OCI-LY7 (cell line): ENCODE results near the gene EXTL1. TPM values are rescaled to one million over a fixed set of nuclear protein-coding genes. Genes with fewer than 3 reads are reported as not detected.

Experiments used
- BruUV-seq: library from RNA; stranded (reverse); fragments of 400-500 nt; replicated peaks from 2 replicates; lab custom pipeline; 2021; lab: Mats Ljungman, UMichigan
- CTCF ChIA-PET: fragments of 300-600 bp; sonication (Branson Sonifier 250); formaldehyde crosslinking; loops from one replicate; lab custom pipeline; 2022; ENCODE audit warnings: antibody characterized with exemption; ENCODE audit not compliant: unreplicated experiment; lab: Charles Lee
- POLR2A ChIA-PET: fragments of 300-600 bp; sonication (Branson Sonifier 250); formaldehyde crosslinking; loops from one replicate; lab custom pipeline; 2022; ENCODE audit warnings: antibody characterized with exemption; lab: Charles Lee
- DNase-seq: peaks from one replicate; pipeline ENCODE4 v3.0.0-alpha.2; 2015; ENCODE audit warnings: low spot score
- H2AFZ ChIP-seq: fragments of 200-600 bp; sonication (generic), shearing (Covaris generic); 2 replicates; pipeline ENCODE4 v1.6.1; 2014; ENCODE audit warnings: mild to moderate bottlenecking, antibody characterized with exemption, low read length, moderate library complexity
- H3K27ac ChIP-seq: fragments of 200-600 bp; sonication (generic); 2 replicates; pipeline ENCODE4 v1.5.1; 2014; ENCODE audit warnings: mixed run types, low read depth, mild to moderate bottlenecking, moderate library complexity, low read length, inconsistent platforms; ENCODE audit not compliant: poor library complexity, severe bottlenecking
- H3K36me3 ChIP-seq: fragments of 200-600 bp; sonication (generic); 2 replicates; pipeline ENCODE4 v1.6.1; 2014; ENCODE audit warnings: mild to moderate bottlenecking, antibody characterized with exemption, low read length, moderate library complexity, mixed read lengths; ENCODE audit not compliant: insufficient read depth
- H3K4me1 ChIP-seq: fragments of 200-600 bp; sonication (generic); 2 replicates; pipeline ENCODE4 v1.5.1; 2014; ENCODE audit warnings: mild to moderate bottlenecking, low read length; ENCODE audit not compliant: insufficient read depth, poor library complexity, severe bottlenecking
- H3K4me2 ChIP-seq: fragments of 200-600 bp; sonication (generic); 2 replicates; pipeline ENCODE4 v1.6.1; 2014; ENCODE audit warnings: mild to moderate bottlenecking, low read length
- H3K4me3 ChIP-seq: fragments of 200-600 bp; sonication (generic); 2 replicates; pipeline ENCODE4 v1.5.1; 2014; ENCODE audit warnings: mild to moderate bottlenecking, low read depth, low read length; ENCODE audit not compliant: poor library complexity, severe bottlenecking
- H3K79me2 ChIP-seq: fragments of 200-600 bp; sonication (generic); 2 replicates; pipeline ENCODE4 v1.6.1; 2016; ENCODE audit warnings: low read depth, mild to moderate bottlenecking, low read length, moderate library complexity, mixed read lengths; ENCODE audit not compliant: insufficient read depth
- H3K9me2 ChIP-seq: fragments of 200-600 bp; sonication (generic); 2 replicates; pipeline ENCODE4 v1.6.1; 2016; ENCODE audit warnings: mild to moderate bottlenecking, low read length, mixed read lengths; ENCODE audit not compliant: insufficient read depth
- H3K9me3 ChIP-seq: fragments of 200-600 bp; sonication (generic); 2 replicates; pipeline ENCODE4 v1.6.1; 2014; ENCODE audit warnings: mild to moderate bottlenecking, mixed run types, low read length, mixed read lengths
- H4K20me1 ChIP-seq: fragments of 200-600 bp; sonication (generic); 2 replicates; pipeline ENCODE4 v1.6.1; 2014; ENCODE audit warnings: mild to moderate bottlenecking, antibody characterized with exemption, low read length, moderate library complexity, mixed read lengths; ENCODE audit not compliant: insufficient read depth
- EZH2phosphoT487 ChIP-seq: fragments of 200-600 bp; sonication (generic); IDR thresholded peaks from 2 replicates; pipeline ENCODE4 v1.6.1; 2018; ENCODE audit warnings: low read depth, borderline replicate concordance, mild to moderate bottlenecking, mixed run types, antibody characterized with exemption, low read length, moderate library complexity, mixed read lengths
- intact Hi-C: fragments of 100-400 bp; cut with micrococcal nuclease; formaldehyde crosslinking; loops from one replicate; pipeline ENCODE4 v1.10.0; 2022; ENCODE audit not compliant: unreplicated experiment
- total RNA-seq, 2 experiments: library from RNA; depleted of rRNA in 1 of 2; stranded (reverse); fragments of >200 nt in 1 of 2; shearing (Covaris generic) in 1 of 2; gene quantifications; 2 replicates each; pipeline ENCODE4 v1.2.3, GENCODE V29; 2014 to 2022
- TF ChIP-seq, protein P1 (sequence below): fragments of 200-600 bp; sonication (generic); conservative IDR thresholded peaks from 2 replicates; pipeline ENCODE4 v1.5.1; 2014; ENCODE audit warnings: mild to moderate bottlenecking, antibody characterized with exemption, low read length, moderate library complexity, mixed read lengths

Gene EXTL1
- total RNA-seq, 2 experiments from 2014 or later = 0.67 TPM; not detected in 1

- intact Hi-C loops = no loop called here
- Histone ChIP-seq H3K4me2 (no peak overlapping the region), H3K9me3 (no peaks in the 10 kb centered on the region), H3K79me2 (no peaks in the 10 kb centered on the region), H3K9me2 (no peaks in the 10 kb centered on the region), H4K20me1 (no peaks in the 10 kb centered on the region), H2AFZ (no peak overlapping the region), H3K4me1 (no peaks in the 10 kb centered on the region), H3K4me3 (no peak overlapping the region), H3K36me3 (peaks cover 18% of the 10 kb centered on the region), H3K27ac (no peak overlapping the region)
- BruUV-seq = no TSS peak
- POLR2A ChIA-PET = interaction anchor here (0.6 to 2.4 kb wide), 3 partner anchors 9 to 550 kb away, joined by 4 to 18 read pairs (median 4); partner anchors contain the start of gene PAFAH2
- TF ChIP-seq, protein P1, sequence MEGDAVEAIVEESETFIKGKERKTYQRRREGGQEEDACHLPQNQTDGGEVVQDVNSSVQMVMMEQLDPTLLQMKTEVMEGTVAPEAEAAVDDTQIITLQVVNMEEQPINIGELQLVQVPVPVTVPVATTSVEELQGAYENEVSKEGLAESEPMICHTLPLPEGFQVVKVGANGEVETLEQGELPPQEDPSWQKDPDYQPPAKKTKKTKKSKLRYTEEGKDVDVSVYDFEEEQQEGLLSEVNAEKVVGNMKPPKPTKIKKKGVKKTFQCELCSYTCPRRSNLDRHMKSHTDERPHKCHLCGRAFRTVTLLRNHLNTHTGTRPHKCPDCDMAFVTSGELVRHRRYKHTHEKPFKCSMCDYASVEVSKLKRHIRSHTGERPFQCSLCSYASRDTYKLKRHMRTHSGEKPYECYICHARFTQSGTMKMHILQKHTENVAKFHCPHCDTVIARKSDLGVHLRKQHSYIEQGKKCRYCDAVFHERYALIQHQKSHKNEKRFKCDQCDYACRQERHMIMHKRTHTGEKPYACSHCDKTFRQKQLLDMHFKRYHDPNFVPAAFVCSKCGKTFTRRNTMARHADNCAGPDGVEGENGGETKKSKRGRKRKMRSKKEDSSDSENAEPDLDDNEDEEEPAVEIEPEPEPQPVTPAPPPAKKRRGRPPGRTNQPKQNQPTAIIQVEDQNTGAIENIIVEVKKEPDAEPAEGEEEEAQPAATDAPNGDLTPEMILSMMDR = no peak
- no peak for TF ChIP-seq EZH2phosphoT487
- CTCF ChIA-PET = no interaction called here
- no peak for DNase-seq
Observed at GRCh38 chr1:25987951-25988350, 33.6 kb upstream of the EXTL1 start.

GRCh38 chr1:25989440-25990234 lies 31.9 kb upstream of the EXTL1 start:
- DNase-seq = no peak
- Histone ChIP-seq H3K4me1 (no peaks in the 10 kb centered on the region), H3K9me2 (no peaks in the 10 kb centered on the region), H3K9me3 (no peaks in the 10 kb centered on the region), H3K36me3 (peaks cover 8% of the 10 kb centered on the region; the same call in 1 of the 2 replicates), H2AFZ (no peak overlapping the region), H3K27ac (no peak overlapping the region), H3K4me2 (no peak overlapping the region), H4K20me1 (no peaks in the 10 kb centered on the region), H3K79me2 (no peaks in the 10 kb centered on the region), H3K4me3 (no peak overlapping the region)
- POLR2A ChIA-PET = no interaction called here
- CTCF ChIA-PET = no interaction called here
- intact Hi-C loops = no loop called here
- no peak for TF ChIP-seq EZH2phosphoT487
- TF ChIP-seq, protein P1 = no peak
- BruUV-seq = no TSS peak

DNA sequence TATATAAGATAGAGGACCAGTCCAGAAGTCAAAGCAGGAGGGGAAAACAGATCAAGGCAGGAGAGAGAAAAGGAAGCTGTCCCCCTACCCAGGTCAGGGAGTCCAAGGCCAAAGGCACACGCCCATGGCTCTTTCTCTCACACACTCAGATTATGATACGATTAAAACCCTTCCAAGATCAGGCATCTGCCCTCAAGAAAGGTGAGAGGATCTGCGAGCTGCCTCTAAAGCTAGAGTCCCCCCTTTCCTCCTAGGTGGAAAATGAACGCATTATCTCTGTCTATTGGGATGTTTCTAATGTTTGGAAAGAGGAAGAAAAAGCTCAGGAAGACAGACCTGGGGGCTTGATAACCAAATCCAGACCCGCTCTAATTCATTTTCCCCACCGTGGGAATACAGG lies 31.3 kb upstream of the EXTL1 start:
- TF ChIP-seq EZH2phosphoT487 = no peak
- TF ChIP-seq, protein P1 = no peak
- POLR2A ChIA-PET = no interaction called here
- H3K4me3 ChIP-seq = no peak overlapping the region
- H3K9me3 ChIP-seq = no peaks in the 10 kb centered on the region
- no peaks in the 10 kb centered on the region for H3K4me1 ChIP-seq
- CTCF ChIA-PET = no interaction called here
- no peak for DNase-seq
- H3K27ac ChIP-seq = no peak overlapping the region
- peaks cover 6% of the 10 kb centered on the region; the same call in 1 of the 2 replicates for H3K36me3 ChIP-seq
- H3K9me2 ChIP-seq = no peaks in the 10 kb centered on the region
- H4K20me1 ChIP-seq = no peaks in the 10 kb centered on the region
- no peak overlapping the region for H2AFZ ChIP-seq
- H3K79me2 ChIP-seq = no peaks in the 10 kb centered on the region
- BruUV-seq = no TSS peak
- no peak overlapping the region for H3K4me2 ChIP-seq
- intact Hi-C loops = no loop called here
